Measurements from ENCODE around the gene CHRDL2.

GRCh38 chr11:74687237-74688023, 43.8 kb downstream of the CHRDL2 start:
- TF ChIP-seq CTCF (IDR thresholded peaks at IDR 0.05 in 4 of 5, conservative IDR thresholded peaks at IDR 0.05 in 1 of 5) (no peak), POLR2A (IDR thresholded peaks at IDR 0.05) (no peak)

Measured in gastrocnemius medialis (tissue), 4 donors.